ENCODE results near the gene GATC. TPM values are rescaled to one million over a fixed set of nuclear protein-coding genes. Genes with fewer than 3 reads are reported as not detected.

GATC gene
- total RNA-seq, 2 experiments from 2014 or later, result 32.2 to 39.3 TPM

DNA sequence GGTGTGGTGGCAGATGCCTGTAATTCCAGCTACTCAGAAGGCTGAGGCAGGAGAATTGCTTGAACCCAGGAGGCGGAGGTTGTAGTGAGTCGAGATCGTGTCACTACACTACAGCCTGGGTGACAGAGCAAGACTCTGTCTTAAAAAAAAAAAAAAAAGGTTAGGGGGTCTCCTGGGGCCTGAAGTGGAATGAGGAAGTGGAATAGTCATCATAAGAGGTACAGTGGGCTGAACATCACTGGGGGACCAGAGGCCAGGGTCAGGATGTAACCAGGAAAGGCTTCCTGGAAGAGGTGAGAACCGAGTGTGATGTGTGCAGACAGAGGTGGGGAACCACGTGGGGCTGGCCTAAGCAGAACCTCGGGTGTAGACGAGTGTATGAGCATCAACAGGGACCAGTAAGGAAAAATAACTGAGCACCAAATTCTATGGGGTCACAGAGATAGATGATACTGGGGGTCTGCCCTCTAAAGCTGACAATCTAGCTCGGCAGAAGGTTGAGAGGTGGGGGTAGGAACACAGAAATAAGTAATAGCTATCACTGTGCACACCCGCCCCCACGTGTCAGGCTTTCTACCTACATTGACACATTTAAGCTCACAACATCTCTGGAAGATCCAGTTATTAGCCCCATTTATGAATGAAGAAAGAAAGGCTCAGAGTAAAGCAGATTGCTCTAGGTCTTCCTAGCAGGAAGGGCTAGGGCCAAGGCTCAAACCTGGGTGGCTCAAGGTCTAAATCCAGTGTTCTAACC is 13.3 kb upstream of the GATC start:
- Mint-ChIP-seq H3K4me3 (no peak overlapping the region), H3K4me1 (ENCODE audit: low read depth) (peaks cover 14% of the 10 kb centered on the region), H3K27ac (no peak overlapping the region), H3K9me3 (no peaks in the 10 kb centered on the region), H3K27me3 (peaks cover 6% of the 10 kb centered on the region), H3K36me3 (ENCODE audit: low read depth) (no peaks in the 10 kb centered on the region)
- POLR2A ChIA-PET, result interaction anchor here (0.6 to 0.8 kb wide), 2 partner anchors 17 to 113 kb away, joined by 3 read pairs; no protein-coding TSS in a partner anchor
- intact Hi-C loops (cut with micrococcal nuclease), result no loop called here
- CTCF ChIA-PET, result interaction anchor here (1.2 to 1.4 kb wide), 2 partner anchors 66 to 109 kb away, joined by 3 to 4 read pairs; no protein-coding TSS in a partner anchor
- TF ChIP-seq, protein P1, sequence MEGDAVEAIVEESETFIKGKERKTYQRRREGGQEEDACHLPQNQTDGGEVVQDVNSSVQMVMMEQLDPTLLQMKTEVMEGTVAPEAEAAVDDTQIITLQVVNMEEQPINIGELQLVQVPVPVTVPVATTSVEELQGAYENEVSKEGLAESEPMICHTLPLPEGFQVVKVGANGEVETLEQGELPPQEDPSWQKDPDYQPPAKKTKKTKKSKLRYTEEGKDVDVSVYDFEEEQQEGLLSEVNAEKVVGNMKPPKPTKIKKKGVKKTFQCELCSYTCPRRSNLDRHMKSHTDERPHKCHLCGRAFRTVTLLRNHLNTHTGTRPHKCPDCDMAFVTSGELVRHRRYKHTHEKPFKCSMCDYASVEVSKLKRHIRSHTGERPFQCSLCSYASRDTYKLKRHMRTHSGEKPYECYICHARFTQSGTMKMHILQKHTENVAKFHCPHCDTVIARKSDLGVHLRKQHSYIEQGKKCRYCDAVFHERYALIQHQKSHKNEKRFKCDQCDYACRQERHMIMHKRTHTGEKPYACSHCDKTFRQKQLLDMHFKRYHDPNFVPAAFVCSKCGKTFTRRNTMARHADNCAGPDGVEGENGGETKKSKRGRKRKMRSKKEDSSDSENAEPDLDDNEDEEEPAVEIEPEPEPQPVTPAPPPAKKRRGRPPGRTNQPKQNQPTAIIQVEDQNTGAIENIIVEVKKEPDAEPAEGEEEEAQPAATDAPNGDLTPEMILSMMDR (IDR thresholded peaks at IDR 0.05), result no peak
- DNase-seq, result peak; percentile 33
- ATAC-seq, result no peak

DNA sequence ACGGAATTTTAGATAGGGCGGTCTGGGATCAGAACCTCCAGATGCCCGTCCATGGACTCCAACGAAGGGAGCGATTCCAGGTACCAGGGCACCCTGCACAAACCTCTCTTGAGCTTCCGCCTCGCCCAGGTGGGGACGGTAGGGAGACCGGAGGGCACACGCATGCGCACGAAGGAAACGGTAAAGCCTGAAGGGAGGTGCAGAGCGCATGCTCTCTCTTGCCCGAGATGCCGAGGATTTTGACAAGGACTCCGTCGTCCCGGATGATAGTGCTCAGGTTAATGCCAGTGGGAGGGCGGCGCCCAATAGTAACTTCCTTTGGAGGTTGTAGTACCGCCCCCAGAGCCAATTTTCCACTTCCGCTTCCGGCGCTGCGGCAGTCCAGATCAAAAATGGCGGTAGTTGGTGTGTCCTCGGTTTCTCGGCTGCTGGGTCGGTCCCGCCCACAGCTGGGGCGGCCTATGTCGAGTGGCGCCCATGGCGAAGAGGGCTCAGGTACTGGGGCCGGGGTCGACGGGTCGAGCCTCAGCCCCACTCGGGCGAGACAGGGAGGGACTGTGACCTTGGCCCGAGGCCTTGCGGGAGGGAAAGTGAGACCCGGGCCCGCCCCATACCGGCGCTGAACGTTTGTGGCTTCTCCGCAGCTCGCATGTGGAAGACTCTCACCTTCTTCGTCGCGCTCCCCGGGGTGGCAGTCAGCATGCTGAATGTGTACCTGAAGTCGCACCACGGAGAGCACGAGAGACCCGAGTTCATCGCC is 8.3 kb upstream of the GATC start, which contains the start of gene COX6A1:
COX6A1 (plus strand) TSS at position 379 of the 760 bp plus-strand sequence; CDS start at position 393, 14 bp downstream.
- no peaks in the 10 kb centered on the region for H3K27me3 Mint-ChIP-seq
- ATAC-seq, result peak; percentile 96
- peak within 1 kb of the TSS; percentile 96 for H3K27ac Mint-ChIP-seq
- peaks cover 29% of the 10 kb centered on the region for H3K4me1 Mint-ChIP-seq (ENCODE audit: low read depth)
- ChIA-PET CTCF (interaction anchor here (1.0 to 1.5 kb wide), 9 partner anchors 7 to 211 kb away, joined by 3 to 6 read pairs (median 3); no protein-coding TSS in a partner anchor), POLR2A (interaction anchor here (0.7 to 2.3 kb wide), 8 partner anchors 9 to 213 kb away, joined by 3 to 18 read pairs (median 3); partner anchors contain the start of genes COQ5 and SRSF9)
- peaks cover 24% of the 10 kb centered on the region for H3K36me3 Mint-ChIP-seq (ENCODE audit: low read depth)
- intact Hi-C loops (cut with micrococcal nuclease), result no loop called here
- DNase-seq, result peak; percentile 99
- TF ChIP-seq, protein P1 (IDR thresholded peaks at IDR 0.05), result no peak
- H3K9me3 Mint-ChIP-seq, result no peaks in the 10 kb centered on the region
- peak within 1 kb of the TSS; percentile 85 for H3K4me3 Mint-ChIP-seq

DNA sequence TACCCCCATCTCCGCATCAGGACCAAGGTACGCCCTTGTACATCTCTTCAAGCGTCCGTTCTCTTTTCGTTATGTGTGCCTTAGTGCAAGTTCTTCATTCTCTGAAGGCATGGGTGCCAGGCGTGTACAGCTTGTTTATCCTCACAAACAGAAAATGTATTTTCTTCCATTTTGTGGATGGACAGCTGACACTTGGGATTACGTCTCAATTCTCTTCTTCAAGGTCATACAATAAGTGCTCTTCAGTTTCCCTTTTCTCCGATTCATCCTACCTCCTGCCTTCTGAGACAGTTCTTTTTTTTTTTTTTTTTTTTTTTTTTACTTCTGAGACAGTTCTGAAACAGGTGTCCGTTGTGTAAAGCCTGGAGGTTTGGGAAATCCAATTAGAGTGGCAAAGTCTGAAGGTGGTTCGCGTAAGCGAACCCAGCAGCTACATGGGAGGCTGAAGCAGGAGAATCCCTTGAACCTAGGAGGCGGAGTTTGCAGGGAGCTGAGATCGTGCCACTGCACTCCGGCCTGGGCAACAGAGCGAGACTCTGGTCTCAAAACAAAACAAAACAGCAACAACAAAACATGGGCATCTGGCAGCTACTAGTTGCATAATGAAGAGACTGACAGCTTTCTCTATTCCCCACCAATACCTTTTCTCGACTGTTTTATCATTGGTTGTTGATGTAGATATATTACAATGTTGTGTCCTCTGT is 7.6 kb upstream of the GATC start:
- Mint-ChIP-seq H3K36me3 (ENCODE audit: low read depth) (peaks cover 27% of the 10 kb centered on the region), H3K9me3 (no peaks in the 10 kb centered on the region), H3K4me1 (ENCODE audit: low read depth) (peaks cover 27% of the 10 kb centered on the region), H3K27me3 (no peaks in the 10 kb centered on the region), H3K4me3 (peak overlapping the region; percentile 85), H3K27ac (peak overlapping the region; percentile 96)
- TF ChIP-seq, protein P1 (IDR thresholded peaks at IDR 0.05), result no peak
- CTCF ChIA-PET, result interaction anchor here (0.7 to 1.7 kb wide), 13 partner anchors 8 to 237 kb away, joined by 3 to 6 read pairs (median 3); partner anchors contain the start of genes DYNLL1, RPLP0 and SIRT4
- POLR2A ChIA-PET, result interaction anchor here (0.9 to 2.3 kb wide), 4 partner anchors 15 to 146 kb away, joined by 4 to 18 read pairs (median 4); partner anchors contain the start of genes COQ5 and SRSF9
- peak; percentile 1 for ATAC-seq
- DNase-seq, result no peak
- intact Hi-C loops (cut with micrococcal nuclease), result no loop called here

DNA sequence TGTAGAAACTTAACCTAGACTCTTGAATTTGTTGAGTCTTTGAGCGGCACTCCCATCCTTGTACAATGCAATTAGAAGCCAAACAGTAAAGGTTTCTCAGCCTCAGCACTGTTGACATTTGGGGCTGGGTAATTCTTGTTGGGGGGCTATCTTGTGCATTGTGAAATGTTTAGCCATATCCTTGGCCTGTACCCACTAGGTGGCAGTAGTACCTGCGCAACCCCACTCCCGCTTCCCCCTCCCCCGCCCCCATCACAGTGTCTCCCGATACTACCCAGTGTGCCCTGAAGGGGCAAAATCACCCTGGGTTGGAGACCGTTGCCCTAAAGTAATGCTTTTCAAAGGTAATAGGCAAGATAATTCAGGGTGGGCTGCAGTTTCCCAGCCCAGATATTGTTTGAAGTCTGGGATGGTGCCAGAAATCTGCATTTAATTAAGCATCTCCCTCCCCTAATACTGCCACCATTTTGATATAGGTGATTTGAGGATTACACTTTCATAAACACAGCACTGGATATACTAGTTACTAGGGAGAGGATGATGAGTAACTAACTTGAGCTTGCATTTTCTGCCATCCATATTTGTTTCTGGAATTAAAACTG is 6.5 kb upstream of the GATC start:
- ATAC-seq, result peak; percentile 54

More for the DNA sequence above, 6.5 kb upstream of the GATC start:
- Mint-ChIP-seq H3K27ac (peak overlapping the region; percentile 72), H3K36me3 (ENCODE audit: low read depth) (peaks cover 32% of the 10 kb centered on the region), H3K27me3 (no peaks in the 10 kb centered on the region), H3K9me3 (no peaks in the 10 kb centered on the region), H3K4me3 (peak overlapping the region; percentile 85), H3K4me1 (ENCODE audit: low read depth) (peaks cover 38% of the 10 kb centered on the region)
- DNase-seq, result peak; percentile 90
- TF ChIP-seq, protein P1 (IDR thresholded peaks at IDR 0.05), result peak; percentile 94
- intact Hi-C loops (cut with micrococcal nuclease), result no loop called here
- ChIA-PET CTCF (interaction anchor here (0.7 to 1.7 kb wide), 15 partner anchors 9 to 211 kb away, joined by 3 to 20 read pairs (median 3); partner anchors contain the start of genes COQ5, SIRT4 and SRSF9), POLR2A (interaction anchor here (1.0 to 2.3 kb wide), 3 partner anchors 9 to 29 kb away, joined by 3 to 18 read pairs (median 3); partner anchors contain the start of gene SRSF9)

All from activated CD8-positive, alpha-beta T cell treated with anti-CD3 and anti-CD28 coated beads for 36 hours (primary cell).